Activated CD4-positive, alpha-beta T cell treated with anti-CD3 and anti-CD28 coated beads, Interleukin-2, Interleukin-4, amounts not matched to agents 100 ng/mL and 50 ng/mL, durations not matched to agents 16 hours and 8 hours (primary cell): ENCODE measurements around the gene ANGPT4.

Experiments used
- DNase-seq: peaks from one replicate; pipeline ENCODE4 v3.0.0-alpha.2; 2020; ENCODE audit warnings: low spot score

Gene ANGPT4, protein sequence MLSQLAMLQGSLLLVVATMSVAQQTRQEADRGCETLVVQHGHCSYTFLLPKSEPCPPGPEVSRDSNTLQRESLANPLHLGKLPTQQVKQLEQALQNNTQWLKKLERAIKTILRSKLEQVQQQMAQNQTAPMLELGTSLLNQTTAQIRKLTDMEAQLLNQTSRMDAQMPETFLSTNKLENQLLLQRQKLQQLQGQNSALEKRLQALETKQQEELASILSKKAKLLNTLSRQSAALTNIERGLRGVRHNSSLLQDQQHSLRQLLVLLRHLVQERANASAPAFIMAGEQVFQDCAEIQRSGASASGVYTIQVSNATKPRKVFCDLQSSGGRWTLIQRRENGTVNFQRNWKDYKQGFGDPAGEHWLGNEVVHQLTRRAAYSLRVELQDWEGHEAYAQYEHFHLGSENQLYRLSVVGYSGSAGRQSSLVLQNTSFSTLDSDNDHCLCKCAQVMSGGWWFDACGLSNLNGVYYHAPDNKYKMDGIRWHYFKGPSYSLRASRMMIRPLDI

GRCh38 chr20:916125-916799 is at the start of gene ANGPT4:
Gene ANGPT4 (minus strand): TSS chr20:916334. CDS start chr20:916214, 120 bp downstream.
- DNase-seq, result no peak

DNA sequence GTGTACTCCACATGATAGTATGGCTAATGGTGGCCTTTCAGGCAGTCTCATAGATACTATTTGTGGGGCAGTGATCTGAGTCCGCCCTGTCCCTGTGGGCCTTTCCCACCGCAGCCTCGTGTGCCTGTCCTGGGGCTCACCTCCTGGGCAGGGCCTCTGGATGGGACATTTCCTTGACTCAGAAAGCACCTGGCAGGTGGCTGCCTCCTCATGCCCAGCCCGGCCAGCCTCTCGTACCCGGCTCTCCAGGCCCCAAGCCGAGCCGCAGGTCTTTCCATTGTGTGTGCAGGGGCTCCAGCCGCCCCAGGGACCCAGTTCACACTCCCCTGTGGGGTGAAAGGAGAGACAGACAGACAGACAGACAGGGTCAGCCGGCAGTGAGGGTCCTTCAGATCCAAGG is 47.7 kb upstream of the ANGPT4 start:
- no peak for DNase-seq

GRCh38 chr20:962683-963082 is 46.5 kb upstream of the ANGPT4 start:
- DNase-seq, result no peak

GRCh38 chr20:962223-962622 is 46.1 kb upstream of the ANGPT4 start:
- DNase-seq, result no peak

DNA sequence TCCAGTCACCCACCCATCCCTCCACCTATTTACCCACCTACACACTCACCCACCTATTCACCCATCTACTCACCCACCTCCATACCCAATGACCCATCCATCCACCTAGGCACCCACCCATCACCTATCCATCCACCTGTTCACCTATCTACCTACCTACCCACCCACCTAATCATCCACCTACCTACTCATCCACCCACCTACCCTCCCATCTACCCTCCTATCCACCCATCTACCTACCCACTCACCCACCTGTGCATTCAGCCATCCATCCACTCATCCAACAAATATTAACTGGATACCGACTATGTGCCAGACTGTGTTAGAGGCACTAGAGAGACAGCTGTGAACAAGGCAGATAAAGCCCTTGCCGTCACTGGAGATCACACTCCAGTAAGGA is 45.6 kb upstream of the ANGPT4 start:
- no peak for DNase-seq

- DNase-seq, result no peak
These were observed 44.0 kb upstream of the ANGPT4 start for GRCh38 chr20:959996-960615.

DNA sequence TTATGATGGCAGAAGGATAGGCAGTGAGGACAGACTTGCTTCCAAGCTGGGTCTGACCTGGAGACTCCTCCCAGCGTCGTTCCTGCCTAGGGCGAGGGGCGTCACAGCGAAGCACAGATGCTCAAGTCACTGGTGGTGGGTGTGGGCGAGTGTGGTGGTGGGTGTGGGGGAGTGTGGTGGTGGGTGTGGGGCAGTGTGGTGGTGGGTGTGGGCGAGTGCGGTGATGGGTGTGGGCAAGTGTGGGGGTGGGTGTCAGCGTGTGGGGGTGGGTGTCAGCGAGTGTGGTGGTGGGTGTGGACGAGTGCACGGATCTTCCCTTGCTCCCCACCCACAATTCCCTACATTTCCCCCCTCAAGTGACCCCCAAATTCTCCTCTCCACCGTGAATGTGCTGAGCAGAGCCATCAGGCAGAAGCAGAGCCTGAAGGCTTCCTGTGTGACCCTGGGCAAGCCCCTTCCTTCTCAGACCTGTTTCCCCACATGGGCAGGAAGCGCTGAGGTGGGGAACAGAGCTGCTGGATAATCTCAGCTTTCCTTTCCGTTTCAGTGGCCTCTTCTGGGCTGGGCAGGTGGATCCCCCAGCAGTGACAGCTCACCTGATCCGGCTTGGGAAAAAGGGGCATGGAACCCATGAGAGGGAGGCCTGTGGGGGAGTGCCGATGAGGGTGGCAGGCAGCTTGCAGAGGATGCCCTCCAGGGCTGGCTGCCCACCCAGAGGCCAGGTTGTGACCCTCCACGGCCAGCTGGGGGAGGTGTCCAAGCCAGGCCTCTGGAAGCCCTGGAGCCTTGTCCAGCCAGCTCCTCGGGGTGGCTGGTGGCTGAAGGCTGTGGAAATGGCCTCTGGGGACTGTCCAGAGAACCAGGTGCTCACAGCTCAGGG is 43.0 kb upstream of the ANGPT4 start:
- no peak for DNase-seq

DNA sequence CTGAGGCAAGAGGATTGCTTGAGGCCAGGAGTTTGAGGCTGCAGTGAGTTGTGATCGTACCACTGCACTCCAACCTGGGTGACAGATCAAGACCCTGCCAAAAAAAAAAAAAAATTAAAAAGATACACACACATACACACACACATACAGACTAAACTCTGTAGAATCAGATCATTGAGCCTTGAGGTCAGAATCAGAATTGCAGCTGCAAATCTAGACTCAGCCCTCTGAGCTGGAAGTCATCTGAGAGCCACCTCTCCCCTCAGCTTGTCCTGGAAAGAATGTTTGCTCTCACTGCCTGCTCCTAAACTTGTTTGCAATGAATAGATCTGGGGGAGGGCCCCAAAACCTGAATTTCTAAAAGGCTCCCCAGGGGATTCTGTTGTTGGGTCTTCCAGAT is 41.4 kb upstream of the ANGPT4 start:
- DNase-seq, result no peak

GRCh38 chr20:956330-956951 is 40.3 kb upstream of the ANGPT4 start:
- DNase-seq, result peak; percentile 75

DNA sequence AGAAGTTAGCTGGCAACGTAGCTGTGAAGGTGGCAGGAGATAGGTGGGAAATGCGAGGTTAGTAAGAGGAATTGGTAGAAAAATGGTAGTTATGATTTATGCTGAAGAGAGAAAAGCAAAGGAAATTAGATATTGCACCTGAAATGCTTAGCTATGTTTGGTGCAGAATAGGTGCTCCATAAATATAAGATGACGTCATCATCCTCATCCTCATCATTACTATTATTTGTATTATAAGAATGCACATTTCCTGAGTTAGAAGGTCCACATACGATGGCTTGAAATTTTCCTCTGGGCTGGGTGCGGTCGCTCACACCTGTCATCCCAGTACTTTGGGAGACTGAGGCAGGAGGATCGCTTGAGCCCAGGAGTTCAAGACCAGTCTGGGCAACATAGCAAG is 39.5 kb upstream of the ANGPT4 start:
- no peak for DNase-seq

DNA sequence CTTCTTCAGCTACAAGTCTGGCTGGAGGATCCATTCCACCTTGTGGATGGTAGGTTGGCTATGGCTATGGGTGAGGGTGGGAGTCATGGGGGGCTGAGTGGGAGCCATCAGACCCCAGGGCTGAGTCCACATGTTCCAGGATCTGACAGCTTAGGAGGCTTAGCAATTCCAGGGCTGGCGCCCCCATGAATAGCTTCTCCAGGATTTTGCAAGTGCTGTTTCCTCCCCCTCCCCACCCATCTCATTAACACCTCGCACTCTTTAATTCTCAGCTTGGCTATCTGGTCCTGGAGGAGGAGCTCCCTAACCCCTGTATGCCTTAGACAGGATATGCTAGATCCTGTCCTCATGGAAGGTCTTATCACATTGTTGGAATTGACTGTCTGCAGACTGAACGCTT is 39.0 kb upstream of the ANGPT4 start:
- DNase-seq, result no peak

DNA sequence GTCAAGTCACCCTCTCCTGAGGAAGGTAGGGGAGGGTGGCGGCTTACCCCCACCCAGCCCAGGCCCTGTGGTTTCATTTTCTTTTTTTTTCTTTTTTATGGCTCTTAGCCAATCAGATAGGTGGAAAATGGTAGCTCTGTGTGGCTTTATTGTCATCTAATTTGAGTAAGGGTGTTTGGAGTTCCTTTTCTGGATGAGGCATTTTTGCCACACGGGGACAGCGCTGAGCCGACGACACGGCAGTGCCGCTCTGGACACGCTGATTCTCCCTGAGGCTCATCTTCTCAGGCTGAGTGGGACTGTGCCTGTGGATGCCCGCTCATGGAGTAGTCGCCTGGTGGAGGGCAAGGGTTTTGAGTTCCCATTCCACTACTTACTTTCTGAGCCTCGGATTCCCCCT is 37.6 kb upstream of the ANGPT4 start:
- DNase-seq, result no peak

- no peak for DNase-seq
These were observed 36.2 kb upstream of the ANGPT4 start for GRCh38 chr20:952196-952795.

GRCh38 chr20:951384-952169 is 35.4 kb upstream of the ANGPT4 start:
- no peak for DNase-seq

DNA sequence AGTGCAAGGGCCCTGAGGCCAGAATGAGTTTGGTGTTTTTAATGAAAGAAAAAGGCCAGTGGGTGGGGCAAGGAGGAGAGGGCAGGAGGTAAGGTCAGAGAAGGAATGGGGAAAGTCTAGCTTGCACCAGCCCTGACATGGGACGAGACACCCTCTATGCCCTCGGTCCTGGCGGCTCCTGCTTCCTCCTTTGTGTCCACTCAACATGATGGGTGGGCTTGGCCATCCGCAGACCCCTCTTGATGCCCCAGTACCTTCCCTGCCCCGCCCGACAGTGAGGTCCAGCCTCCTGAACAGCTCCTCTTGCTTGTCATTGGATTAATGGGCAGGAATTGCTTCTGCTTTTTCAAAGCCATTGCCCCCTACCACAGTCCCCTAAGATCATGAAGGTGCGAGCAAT is 33.6 kb upstream of the ANGPT4 start:
- no peak for DNase-seq

- no peak for DNase-seq
These were observed 30.7 kb upstream of the ANGPT4 start for GRCh38 chr20:946826-947225.

DNA sequence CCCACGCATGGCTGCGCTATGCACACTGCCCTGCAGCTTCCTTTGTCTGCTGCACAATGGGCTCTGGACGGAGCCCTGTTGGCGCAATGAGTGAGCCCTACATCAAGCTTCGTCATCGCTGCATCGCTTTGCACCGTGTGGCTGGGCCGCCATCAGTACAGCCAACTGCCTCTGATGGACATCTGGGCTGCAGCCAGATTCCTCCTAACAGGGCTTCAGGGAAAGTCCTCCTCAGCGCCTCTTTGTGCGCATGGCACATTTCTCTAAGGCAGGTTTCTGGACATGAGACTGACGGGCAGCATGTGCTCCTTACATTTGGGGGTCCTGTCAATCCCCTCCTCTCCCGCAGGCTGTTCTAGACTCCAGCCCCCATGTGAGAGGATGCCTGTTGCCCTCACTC is 29.7 kb upstream of the ANGPT4 start:
- no peak for DNase-seq

GRCh38 chr20:944774-945410 is 28.8 kb upstream of the ANGPT4 start:
- DNase-seq, result no peak

DNA sequence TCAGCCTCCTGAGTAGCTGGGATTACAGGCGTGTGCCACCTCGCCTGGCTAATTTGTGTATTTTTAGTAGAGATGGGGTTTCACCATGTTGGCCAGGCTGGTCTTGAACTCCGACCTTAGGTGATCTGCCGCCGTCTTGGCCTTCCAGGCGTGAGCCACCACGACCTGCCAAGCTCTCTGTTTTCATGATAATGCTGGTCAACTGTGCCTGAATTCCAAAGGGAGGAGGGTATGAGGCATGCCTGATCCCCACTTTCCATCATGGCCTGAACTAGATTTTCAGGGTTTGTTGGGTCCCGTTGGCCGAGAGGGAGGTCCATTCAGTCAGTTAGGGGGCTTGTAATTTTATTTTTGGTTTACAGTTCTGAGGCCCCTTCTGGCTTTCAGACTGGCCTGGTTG is 28.0 kb upstream of the ANGPT4 start:
- no peak for DNase-seq

DNA sequence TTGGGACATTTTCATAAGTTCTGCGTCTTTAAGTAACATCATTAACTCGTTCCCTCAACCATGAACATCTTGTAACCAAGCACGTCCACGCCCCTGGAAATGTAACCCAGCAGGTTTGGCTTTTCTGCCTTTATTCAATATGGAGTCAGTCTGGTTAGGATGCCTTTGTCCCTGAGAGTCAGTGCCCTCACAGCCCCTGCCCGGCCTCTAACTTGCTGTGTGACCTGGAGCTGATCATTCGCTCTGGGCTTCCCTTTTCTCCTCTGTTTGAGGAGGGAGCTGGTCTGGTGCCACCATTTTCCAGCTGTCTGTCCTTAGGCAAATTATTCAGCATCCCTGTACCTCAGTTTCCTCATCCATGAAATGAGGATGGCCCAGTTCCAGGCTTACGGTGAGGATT is 26.5 kb upstream of the ANGPT4 start:
- DNase-seq, result no peak
